CD4-positive, alpha-beta T cell treated with Interleukin-17A for 1 hour (primary cell): ENCODE results near the gene ZNF526.
A peak's percentile ranks its signal among the peaks of the same experiment; 100 is the strongest.

ENCODE experiments used
- DNase-seq: peaks from one replicate; pipeline ENCODE4 v3.0.0-alpha.2; 2020

The ZNF526 gene

DNA sequence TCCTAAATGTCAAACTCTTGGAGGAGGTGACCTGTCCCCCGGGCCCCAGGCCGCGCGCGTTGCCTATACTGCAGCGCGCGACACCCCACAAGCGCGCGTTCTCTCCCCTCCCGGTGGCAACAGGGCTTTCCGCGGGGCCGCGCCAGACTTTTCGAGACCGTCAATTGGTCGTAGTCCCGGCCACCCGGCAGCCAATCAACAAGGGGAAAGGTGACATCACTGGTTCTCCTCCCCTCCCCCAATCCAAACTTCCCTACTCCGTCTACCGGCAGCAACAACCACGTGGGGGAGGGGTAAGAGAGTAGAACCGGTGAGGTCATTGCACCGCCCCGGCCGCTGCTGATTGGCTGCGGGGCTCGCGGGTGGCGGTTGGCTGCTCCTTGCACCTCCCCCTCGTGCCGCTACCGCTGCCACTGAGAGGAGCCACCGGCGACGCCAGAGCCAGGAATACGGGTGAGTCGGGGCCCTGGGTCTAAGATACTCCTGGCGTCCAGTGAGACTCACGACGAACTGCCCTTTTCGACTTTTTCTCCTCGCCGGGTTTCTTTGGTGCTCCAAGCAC is 48.1 kb downstream of the ZNF526 start:
- peak; percentile 100 for DNase-seq

GRCh38 chr19:42268704-42269477 is 48.8 kb downstream of the ZNF526 start, which contains the start of gene CIC:
Gene CIC (plus strand): TSS chr19:42269252. CDS start chr19:42271784, 2,532 bp downstream.
- DNase-seq: peak; percentile 100

DNA sequence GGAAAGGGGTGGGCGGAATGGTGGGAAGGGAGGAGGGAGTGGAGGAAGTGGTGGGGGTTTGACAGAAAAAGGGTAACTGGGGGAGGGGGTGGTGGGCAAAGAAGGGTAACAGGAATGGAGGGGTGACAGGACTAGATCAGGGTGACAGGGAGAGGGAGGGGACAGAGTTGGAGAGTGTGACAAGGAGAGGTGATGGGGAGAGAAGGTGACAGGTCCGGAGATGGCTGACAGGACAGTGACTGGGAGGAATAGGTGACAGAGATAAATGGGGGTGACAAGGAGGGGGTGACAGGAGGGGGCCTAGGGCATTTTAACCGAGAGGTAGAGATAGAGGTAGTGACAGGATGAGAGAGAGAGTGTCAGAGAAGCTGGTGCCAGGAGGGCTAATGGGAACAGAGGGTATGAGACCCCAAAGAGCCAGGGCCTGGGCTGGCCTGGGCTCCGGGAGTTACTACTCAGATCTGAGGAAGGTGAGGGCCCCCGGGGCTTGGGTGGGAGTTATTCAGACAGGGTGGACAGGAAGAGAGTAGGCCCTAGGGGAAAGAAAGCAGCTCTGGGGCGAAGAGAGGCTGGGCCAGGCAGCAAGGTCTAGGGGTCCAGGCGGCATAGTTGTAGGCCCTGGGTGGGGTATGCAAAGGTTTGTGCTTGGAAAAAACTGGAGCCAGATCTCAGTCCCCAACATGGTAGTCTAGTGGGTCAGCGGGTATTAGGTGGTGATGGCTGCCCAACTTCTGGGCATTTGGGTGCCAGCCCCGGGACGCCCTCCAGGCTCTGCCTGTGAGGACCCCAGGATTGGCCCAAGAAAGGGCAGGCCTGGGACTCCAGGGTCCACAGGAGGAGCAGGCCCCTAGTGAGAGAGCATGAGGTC is 49.6 kb downstream of the ZNF526 start:
- peak; percentile 66 for DNase-seq

DNA sequence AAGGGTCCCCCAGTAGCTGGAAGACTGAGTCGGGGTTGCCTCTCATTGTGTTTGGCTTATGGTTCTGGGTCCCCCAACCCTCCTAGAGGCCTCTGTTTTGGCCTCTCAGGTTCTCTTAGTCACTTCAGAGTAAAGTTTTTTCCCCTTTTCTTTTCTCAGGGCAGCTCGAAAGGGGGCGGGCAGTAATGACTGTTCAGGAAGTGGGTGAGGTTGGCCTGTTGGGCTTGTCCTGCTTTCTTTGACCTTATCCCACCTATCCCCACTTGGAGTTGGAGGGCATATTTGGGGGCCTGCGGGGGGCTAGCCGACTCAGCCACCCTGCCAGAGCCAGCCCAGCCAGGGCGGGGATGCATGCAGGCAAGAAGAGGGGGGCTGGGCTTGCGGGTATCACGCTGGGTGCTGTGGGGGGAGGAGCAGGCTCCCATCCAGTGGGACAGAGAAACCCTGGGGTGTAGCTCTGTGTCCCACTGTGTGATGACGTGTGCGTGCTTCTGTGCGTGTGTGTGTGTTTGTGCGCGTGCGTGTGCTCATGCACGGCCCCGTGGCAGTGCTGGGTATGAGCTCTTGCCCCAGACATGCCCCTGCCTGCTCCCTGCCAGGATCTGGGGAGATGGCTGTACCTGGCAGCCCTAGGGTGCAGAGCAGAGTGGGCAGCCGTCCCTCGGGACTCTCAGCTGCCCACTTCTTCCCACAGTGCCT is 50.4 kb downstream of the ZNF526 start:
- peak; percentile 88 for DNase-seq

DNA sequence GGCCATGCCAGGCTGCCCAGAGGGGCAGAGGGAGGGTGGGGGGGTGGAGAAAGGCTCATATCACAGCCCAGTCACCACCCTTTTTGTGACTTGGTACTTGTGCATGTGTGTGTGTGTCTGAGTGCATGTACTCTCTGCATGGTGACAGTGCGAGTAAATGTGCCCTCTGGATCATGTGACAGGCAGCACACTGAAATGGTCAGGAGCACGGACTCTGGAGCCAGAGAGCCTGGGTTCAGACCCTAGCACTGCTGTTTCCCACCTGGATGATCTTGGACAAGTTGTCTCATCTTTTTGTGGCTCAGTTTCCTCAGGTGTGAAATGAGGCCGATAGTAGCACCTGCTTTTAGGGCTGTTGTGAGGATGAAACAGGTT is 50.9 kb downstream of the ZNF526 start:
- DNase-seq: no peak

DNA sequence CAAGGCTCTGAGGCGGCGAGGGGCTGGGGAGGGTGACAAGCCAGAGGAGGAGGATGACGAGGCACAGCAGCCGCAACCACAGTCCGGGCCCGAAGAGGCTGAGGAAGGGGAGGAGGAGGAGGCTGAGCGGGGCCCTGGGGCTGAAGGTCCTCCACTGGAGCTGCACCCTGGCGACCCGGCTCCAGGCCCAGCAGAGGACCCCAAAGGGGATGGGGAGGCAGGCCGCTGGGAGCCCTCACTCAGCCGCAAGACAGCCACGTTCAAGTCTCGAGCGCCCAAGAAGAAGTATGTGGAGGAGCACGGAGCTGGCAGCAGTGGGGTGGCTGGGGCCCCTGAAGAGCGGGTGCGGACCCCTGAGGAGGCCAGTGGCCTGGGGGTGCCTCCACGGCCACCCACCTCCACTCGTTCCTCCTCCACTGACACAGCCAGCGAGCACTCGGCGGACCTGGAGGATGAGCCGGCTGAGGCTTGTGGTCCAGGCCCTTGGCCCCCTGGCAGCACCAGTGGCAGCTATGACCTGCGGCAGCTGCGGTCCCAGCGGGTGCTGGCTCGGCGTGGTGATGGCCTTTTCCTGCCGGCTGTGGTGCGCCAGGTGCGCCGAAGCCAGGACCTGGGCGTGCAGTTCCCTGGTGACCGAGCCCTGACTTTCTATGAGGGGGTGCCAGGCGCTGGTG is 51.9 kb downstream of the ZNF526 start:
- DNase-seq: no peak

GRCh38 chr19:42272535-42272897 is 52.4 kb downstream of the ZNF526 start:
- DNase-seq: no peak

DNA sequence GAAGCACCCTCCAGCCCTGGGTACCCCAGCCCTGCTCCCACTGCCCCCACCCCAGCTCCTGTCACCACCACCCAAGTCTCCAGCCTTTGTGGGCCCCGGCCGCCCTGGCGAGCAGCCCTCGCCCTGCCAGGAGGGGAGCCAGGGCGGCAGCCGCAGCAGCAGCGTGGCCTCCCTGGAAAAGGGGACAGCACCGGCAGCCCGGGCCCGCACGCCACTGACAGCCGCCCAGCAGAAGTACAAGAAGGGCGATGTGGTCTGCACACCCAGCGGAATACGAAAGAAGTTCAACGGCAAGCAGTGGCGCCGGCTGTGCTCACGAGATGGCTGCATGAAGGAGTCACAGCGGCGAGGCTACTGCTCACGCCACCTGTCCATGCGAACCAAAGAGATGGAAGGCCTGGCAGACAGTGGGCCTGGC is 52.9 kb downstream of the ZNF526 start:
- DNase-seq: no peak

DNA sequence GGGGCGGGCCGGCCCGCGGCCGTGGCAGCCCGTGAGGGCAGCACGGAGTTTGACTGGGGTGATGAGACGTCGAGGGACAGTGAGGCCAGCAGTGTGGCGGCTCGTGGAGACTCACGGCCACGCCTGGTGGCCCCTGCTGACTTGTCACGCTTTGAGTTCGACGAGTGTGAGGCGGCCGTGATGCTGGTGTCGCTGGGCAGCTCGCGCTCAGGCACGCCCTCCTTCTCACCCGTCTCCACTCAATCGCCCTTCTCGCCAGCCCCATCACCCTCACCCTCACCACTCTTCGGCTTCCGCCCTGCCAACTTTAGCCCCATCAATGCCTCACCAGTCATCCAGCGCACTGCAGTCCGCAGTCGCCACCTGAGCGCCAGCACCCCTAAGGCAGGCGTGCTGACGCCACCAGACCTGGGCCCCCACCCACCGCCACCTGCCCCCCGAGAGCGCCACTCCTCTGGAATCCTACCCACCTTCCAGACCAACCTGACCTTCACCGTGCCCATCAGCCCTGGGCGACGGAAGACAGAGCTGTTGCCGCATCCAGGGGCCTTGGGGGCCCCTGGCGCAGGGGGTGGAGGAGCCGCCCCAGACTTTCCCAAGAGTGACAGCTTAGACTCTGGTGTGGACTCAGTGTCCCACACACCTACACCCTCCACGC is 53.4 kb downstream of the ZNF526 start:
- DNase-seq: no peak

DNA sequence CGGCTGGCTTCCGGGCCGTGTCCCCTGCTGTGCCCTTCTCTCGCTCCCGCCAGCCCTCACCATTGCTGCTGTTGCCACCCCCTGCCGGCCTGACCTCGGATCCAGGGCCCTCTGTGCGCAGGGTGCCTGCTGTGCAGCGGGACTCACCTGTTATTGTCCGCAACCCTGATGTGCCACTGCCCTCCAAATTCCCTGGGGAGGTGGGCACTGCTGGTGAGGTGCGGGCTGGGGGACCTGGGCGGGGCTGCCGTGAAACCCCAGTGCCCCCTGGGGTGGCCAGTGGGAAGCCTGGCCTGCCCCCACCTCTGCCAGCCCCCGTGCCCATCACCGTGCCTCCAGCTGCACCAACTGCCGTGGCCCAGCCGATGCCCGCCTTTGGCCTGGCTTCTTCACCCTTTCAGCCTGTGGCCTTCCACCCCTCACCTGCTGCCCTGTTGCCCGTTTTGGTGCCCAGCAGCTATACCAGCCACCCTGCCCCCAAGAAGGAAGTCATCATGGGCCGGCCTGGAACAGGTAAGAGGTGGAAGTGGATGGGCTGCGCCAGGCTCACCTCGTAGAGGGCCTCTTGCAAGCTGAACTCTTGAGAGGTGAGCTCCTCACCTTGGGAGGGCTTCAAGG is 54.1 kb downstream of the ZNF526 start:
- DNase-seq: no peak

DNA sequence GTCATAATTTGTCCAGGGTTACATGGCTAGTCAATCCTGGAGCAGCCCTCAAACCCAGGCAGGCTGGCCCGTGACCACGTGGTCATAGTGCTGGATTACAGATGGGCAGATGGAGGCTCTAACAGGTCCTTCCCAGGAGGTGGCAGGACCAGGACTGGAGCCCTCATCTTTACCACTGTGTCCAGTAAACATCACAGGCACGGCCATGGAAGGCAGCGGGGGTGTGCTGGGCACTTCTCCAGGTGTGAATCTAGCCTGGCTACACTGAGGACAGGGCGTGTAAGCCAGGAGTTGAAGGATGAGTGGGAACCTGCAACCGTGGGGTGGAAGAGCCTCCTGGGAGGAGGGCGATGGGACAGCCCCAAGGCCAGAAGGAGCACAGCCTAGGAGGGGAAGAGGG is 55.0 kb downstream of the ZNF526 start:
- DNase-seq: no peak

DNA sequence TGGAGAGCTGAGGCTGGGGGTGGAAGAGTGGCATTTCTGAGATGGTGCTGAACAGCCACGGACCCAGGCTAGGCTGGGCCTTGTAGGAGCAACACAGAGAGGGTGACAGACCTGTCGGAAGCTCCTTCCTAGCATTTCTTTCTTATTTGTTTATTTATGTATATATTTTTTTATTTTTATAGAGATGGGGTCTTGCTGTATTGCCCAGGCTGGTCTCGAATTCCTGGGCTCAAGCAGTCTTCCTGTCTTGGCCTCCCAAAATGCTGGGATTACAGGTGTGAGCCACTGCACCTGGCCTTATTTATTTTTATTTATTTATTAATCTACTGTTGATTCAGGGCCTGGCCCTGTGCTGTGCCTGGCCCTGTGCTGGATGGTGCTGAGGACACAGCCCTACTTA is 55.4 kb downstream of the ZNF526 start:
- no peak for DNase-seq

DNA sequence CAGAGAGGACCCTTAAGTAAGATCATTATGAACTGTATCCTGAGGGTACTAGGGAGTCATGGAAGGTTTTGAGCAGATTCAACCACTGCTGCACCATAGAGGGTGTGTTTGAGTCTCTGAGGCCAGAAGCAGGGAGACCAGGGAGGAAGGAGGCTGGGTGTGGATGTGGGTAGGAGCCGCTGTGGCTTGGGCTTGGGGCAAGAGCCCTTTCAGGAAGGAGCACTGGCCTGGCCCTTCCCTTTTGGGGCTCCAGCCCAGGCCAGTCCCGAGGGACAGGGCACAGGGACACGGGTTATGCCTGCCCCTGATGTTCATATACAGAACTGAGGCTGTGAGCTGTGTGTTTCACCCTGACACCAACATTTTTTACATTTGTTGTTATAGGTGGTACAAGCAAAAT is 56.2 kb downstream of the ZNF526 start:
- no peak for DNase-seq

- no peak for DNase-seq
Measured at GRCh38 chr19:42276821-42277220, 56.7 kb downstream of the ZNF526 start.
